ENCODE data around the gene TRIM31.
A peak's percentile ranks its signal among the peaks of the same experiment; 100 is the strongest.

The TRIM31 gene

GRCh38 chr6:30116724-30117123, 3.8 kb upstream of the TRIM31 start:
- DNase-seq (ENCODE audit: low read depth) = no peak

GRCh38 chr6:30113841-30114240, 951 bp upstream of the TRIM31 start:
- no peak for DNase-seq (ENCODE audit: low read depth)

- DNase-seq (ENCODE audit: low read depth) = no peak
Observed at GRCh38 chr6:30112402-30112994, 392 bp downstream of the TRIM31 start.

GRCh38 chr6:30111266-30111856, 1.5 kb downstream of the TRIM31 start:
- DNase-seq (ENCODE audit: low read depth) = no peak

- no peak for DNase-seq (ENCODE audit: low read depth)
Observed at GRCh38 chr6:30104661-30105060, 8.2 kb downstream of the TRIM31 start.

GRCh38 chr6:30103872-30104179, 9.1 kb downstream of the TRIM31 start:
- DNase-seq (ENCODE audit: low read depth) = no peak

GRCh38 chr6:30102970-30103871, 9.7 kb downstream of the TRIM31 start:
- DNase-seq (ENCODE audit: low read depth) = peak; percentile 78

GRCh38 chr6:30102414-30102969, 10.4 kb downstream of the TRIM31 start:
- DNase-seq (ENCODE audit: low read depth) = no peak

GRCh38 chr6:30101444-30102413, 11.2 kb downstream of the TRIM31 start:
- peak; percentile 75 for DNase-seq (ENCODE audit: low read depth)

- no peak for DNase-seq (ENCODE audit: low read depth)
Observed at GRCh38 chr6:30100585-30101443, 12.1 kb downstream of the TRIM31 start.

GRCh38 chr6:30100154-30100553, 12.7 kb downstream of the TRIM31 start:
- DNase-seq (ENCODE audit: low read depth) = no peak

- DNase-seq (ENCODE audit: low read depth) = no peak
Observed at GRCh38 chr6:30097902-30098768, 14.8 kb downstream of the TRIM31 start.

GRCh38 chr6:30096829-30097228, 16.1 kb downstream of the TRIM31 start:
- DNase-seq (ENCODE audit: low read depth) = no peak

- DNase-seq (ENCODE audit: low read depth) = no peak
Observed at GRCh38 chr6:30093951-30094661, 18.8 kb downstream of the TRIM31 start.

- no peak for DNase-seq (ENCODE audit: low read depth)
Observed at GRCh38 chr6:30092852-30093543, 19.9 kb downstream of the TRIM31 start.

GRCh38 chr6:30091577-30092381, 21.1 kb downstream of the TRIM31 start:
- peak; percentile 93 for DNase-seq (ENCODE audit: low read depth)

- no peak for DNase-seq (ENCODE audit: low read depth)
Observed at GRCh38 chr6:30087876-30088275, 25.0 kb downstream of the TRIM31 start.

- DNase-seq (ENCODE audit: low read depth) = no peak
Observed at GRCh38 chr6:30077218-30077617, 35.7 kb downstream of the TRIM31 start.
